Measurements from ENCODE around the gene AHR.

Gene AHR

GRCh38 chr7:17305387-17306171, 7.1 kb downstream of the AHR start:
- no peak for DNase-seq

- no peak for DNase-seq
Observed at GRCh38 chr7:17307000-17307399, 8.5 kb downstream of the AHR start.

- no peak for DNase-seq
Observed at GRCh38 chr7:17307558-17307957, 9.1 kb downstream of the AHR start.

GRCh38 chr7:17307969-17308648, 9.7 kb downstream of the AHR start:
- DNase-seq = no peak

GRCh38 chr7:17311194-17311593, 12.7 kb downstream of the AHR start:
- no peak for DNase-seq

- no peak for DNase-seq
Observed at GRCh38 chr7:17311952-17312351, 13.5 kb downstream of the AHR start.

- no peak for DNase-seq
Observed at GRCh38 chr7:17312641-17313040, 14.2 kb downstream of the AHR start.

- DNase-seq = no peak
Observed at GRCh38 chr7:17313194-17313593, 14.7 kb downstream of the AHR start.

- no peak for DNase-seq
Observed at GRCh38 chr7:17315974-17316373, 17.5 kb downstream of the AHR start.

GRCh38 chr7:17318146-17318545, 19.7 kb downstream of the AHR start:
- DNase-seq = no peak

GRCh38 chr7:17319164-17320101, 21.0 kb downstream of the AHR start:
- no peak for DNase-seq

- no peak for DNase-seq
Observed at GRCh38 chr7:17320102-17320497, 21.6 kb downstream of the AHR start.

- DNase-seq = no peak
Observed at GRCh38 chr7:17320657-17321056, 22.2 kb downstream of the AHR start.

- DNase-seq = no peak
Observed at GRCh38 chr7:17325364-17325763, 26.9 kb downstream of the AHR start.

- no peak for DNase-seq
Observed at GRCh38 chr7:17326378-17326777, 27.9 kb downstream of the AHR start.

GRCh38 chr7:17328641-17329040, 30.2 kb downstream of the AHR start:
- DNase-seq = no peak

GRCh38 chr7:17329440-17329839, 31.0 kb downstream of the AHR start:
- DNase-seq = no peak

- DNase-seq = no peak
Observed at GRCh38 chr7:17331891-17332501, 33.5 kb downstream of the AHR start.

GRCh38 chr7:17333221-17333620, 34.8 kb downstream of the AHR start:
- no peak for DNase-seq

GRCh38 chr7:17336168-17336567, 37.7 kb downstream of the AHR start:
- no peak for DNase-seq

- DNase-seq = no peak
Observed at GRCh38 chr7:17339139-17339538, 40.7 kb downstream of the AHR start.

GRCh38 chr7:17339952-17340351, 41.5 kb downstream of the AHR start:
- no peak for DNase-seq

GRCh38 chr7:17340655-17341054, 42.2 kb downstream of the AHR start:
- no peak for DNase-seq

Data from activated T-cell treated with anti-CD3 and anti-CD28 coated beads, Interleukin-2, amount 50 U/mL, for 48 hours (primary cell).